Transverse colon (tissue), 3 donors: ENCODE data around the gene GNGT1.

Source experiments
- EP300 ChIP-seq: sonication (generic); formaldehyde crosslinking; IDR thresholded peaks from one replicate; pipeline ENCODE4 v1.6.1; 2017; ENCODE audit warnings: antibody characterized with exemption, low read depth
- POLR2A ChIP-seq: fragments of 450-650 bp; IDR thresholded peaks from one replicate; pipeline ENCODE4 v1.6.1; 2016; ENCODE audit warnings: antibody characterized with exemption, mild to moderate bottlenecking, moderate library complexity
- TF ChIP-seq, protein P1 (sequence below), 5 experiments: fragments of 200-600 bp in 3 of 5; fragments of 450-650 bp in 2 of 5; sonication (generic) in 3 of 5; IDR thresholded peaks; 1 replicate in 2 of 5; 2 replicates in 3 of 5; pipeline ENCODE4 v1.5.1; 2016 to 2017; ENCODE audit warnings: antibody characterized with exemption in 5 of 5, inconsistent platforms in 3 of 5, mild to moderate bottlenecking in 2 of 5, moderate library complexity in 1 of 5

GRCh38 chr7:93860261-93860660 is 46.1 kb upstream of the GNGT1 start:
- TF ChIP-seq, protein P1, sequence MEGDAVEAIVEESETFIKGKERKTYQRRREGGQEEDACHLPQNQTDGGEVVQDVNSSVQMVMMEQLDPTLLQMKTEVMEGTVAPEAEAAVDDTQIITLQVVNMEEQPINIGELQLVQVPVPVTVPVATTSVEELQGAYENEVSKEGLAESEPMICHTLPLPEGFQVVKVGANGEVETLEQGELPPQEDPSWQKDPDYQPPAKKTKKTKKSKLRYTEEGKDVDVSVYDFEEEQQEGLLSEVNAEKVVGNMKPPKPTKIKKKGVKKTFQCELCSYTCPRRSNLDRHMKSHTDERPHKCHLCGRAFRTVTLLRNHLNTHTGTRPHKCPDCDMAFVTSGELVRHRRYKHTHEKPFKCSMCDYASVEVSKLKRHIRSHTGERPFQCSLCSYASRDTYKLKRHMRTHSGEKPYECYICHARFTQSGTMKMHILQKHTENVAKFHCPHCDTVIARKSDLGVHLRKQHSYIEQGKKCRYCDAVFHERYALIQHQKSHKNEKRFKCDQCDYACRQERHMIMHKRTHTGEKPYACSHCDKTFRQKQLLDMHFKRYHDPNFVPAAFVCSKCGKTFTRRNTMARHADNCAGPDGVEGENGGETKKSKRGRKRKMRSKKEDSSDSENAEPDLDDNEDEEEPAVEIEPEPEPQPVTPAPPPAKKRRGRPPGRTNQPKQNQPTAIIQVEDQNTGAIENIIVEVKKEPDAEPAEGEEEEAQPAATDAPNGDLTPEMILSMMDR (IDR thresholded peaks at IDR 0.05): no peak
- TF ChIP-seq EP300 (no peak), POLR2A (no peak)
